ENCODE data around the gene BRD1.
"Not testable (repeated sequence)": the region's sequence is repeated elsewhere in the genome, so short reads cannot be mapped to it uniquely, and the experiment has no call there.

Gene BRD1

DNA sequence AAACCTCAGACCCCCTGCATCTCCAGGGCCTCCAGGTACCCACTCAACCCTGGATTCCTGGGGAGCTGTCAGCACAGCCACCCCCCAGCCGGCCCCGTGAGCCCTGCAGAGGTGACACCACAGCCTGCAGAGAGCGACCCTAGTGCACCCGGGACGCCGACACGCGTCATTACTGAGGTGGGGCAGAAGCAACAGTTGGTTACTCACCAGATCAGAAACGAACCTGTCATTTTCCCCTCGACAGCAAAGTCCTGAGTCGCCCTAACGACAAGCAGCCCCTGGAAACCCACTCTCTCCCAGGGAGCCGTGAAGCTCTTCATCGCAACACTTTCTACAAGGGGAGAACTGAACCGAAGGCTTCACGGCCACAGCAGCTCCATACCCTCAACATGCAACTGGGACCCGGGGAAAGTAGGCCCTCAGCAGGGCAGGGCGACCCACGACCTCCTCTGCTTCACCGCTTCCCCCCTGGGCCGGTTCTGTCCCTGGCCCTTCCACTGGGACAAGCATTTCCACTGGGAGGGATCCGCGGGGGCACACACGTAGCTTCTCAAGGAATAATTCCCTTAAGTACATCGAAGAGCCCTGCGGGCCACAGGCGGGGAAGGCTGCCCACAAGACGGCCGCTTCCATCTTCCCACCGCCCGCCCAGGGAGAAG, 1.6 kb downstream of the BRD1 start:
- peak; percentile 62 for DNase-seq

- no peak for DNase-seq
Measured at GRCh38 chr22:49825436-49825835, 2.2 kb downstream of the BRD1 start.

- no peak for DNase-seq
Measured at GRCh38 chr22:49824936-49825335, 2.7 kb downstream of the BRD1 start.

- DNase-seq = no peak
Measured at GRCh38 chr22:49824185-49824925, 3.3 kb downstream of the BRD1 start.

- DNase-seq = no peak
Measured at GRCh38 chr22:49823289-49824045, 4.2 kb downstream of the BRD1 start.

DNA sequence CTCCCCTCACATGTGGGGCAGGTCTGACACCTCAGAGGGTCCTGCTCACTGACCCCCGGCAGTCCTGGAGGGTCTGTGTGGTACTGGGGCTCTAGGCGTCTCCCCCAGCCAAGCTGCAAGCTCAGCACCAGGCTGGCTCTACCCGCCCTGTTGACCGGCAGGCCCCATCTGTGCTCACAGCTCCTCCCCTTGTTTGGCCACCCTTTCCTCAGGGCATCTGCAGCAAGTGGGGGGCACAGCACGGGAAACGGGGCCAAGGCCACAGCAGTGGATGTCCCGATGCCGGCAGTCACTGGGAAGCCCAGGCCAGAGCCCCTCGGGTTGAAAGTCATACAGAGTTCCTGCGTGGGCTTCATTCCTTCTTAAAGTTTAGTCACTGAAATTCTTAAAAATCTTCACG, 5.9 kb downstream of the BRD1 start:
- DNase-seq = not testable (repeated sequence)

- DNase-seq = no peak
Measured at GRCh38 chr22:49820984-49821383, 6.7 kb downstream of the BRD1 start.

DNA sequence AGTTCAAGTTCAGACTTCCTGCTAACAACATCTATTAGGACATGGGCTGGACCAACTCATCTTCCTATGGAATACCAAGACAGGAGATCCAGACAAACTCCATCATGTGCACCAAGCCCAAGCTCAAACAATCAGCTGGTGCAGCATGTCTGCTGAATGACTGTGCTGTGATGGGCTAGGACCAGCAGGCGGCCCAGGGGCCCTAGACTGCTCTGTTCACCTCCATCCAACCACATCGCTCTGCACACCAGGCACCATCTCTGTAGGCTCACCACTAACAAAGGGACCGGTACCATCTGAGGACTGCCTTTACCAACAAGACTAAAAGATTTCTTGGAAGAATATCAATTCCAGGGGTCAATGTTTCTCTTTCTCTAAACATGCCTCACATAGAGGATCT, 10.3 kb downstream of the BRD1 start:
- no peak for DNase-seq

DNA sequence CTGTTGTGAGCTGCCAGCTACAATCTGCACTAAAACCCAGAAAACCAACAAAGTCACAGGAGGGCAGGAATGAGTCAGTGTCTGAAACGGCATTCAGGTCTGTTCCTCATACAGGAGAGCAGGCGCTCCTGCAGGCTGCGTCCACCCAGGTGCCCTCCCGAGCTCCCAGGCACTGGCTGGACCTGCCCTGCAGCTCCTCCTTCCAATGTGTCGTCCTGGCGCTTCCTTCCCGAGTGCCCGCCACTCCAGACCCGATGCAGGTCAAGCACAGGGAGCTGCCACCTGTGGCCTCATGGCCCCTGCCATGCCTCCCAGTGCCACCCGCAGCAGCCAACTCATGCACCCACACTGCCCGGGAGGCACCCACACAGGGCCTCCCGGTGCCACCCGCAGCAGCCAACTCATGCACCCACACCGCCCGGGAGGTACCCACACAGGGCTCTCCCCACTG, 12.0 kb downstream of the BRD1 start:
- no peak for DNase-seq

DNA sequence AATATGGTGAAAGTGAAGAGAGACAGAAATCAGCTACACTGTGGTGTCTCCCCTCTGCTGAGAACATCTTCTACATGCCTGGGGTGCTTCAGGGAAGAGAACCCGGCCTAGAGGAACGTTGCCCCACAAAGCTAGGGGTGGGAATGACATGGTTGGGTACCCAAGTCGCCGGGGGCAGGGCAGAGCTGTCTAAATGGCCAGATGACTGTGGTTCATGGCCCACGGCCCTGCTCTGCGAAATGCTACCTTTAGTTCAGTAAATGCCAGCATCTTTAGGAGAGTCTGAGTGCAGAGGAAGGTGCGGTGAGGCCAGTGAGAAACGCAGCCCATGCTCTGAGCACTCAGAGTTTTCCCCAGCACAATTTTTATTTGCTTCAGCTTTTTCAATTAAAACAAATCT, 12.8 kb downstream of the BRD1 start:
- DNase-seq = no peak

DNA sequence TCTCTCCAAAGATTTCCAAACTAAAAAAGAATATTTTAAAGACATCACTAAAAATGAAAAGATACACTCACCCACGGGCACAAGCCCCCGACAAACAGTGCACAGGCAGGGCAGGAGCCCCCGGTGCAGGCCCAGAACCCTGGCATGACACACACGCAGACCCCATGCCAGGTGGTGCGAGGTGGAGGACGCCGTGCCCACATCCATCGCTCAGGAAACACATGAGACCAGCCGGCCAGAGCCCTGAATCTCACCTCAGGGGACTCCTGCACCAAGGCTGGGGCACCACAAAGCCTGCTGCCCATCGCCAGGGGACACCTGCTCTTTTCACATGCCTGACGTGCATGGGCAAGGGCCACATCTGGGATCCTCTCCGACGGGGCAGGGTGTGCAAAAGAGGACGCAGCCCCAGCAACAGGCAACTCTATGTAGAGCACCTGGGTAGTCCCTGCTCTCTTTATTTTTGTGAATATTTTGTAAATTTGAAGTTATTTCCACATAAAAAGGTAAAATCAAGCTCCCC, 13.4 kb downstream of the BRD1 start:
- no peak for DNase-seq

DNA sequence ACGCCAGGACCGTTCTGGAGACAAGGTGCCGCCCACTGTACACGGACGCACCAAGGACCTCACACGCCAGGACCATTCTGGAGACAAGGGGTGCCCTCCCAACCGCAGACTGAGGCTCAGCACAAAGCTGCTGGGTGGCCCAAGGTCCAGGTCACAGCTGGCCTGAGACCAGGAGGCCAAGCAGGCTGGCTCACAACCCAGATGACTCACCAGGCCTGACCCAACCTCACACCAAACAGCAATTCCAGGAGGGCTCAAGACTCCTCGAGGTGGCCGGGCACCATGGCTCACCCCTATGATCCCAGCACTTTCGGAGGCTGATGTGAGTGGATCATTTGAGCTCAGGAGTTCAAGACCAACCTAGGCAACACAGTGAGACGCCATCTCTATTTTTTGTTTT, 14.8 kb downstream of the BRD1 start:
- no peak for DNase-seq

GRCh38 chr22:49811020-49811791, 16.5 kb downstream of the BRD1 start:
- DNase-seq = no peak

DNA sequence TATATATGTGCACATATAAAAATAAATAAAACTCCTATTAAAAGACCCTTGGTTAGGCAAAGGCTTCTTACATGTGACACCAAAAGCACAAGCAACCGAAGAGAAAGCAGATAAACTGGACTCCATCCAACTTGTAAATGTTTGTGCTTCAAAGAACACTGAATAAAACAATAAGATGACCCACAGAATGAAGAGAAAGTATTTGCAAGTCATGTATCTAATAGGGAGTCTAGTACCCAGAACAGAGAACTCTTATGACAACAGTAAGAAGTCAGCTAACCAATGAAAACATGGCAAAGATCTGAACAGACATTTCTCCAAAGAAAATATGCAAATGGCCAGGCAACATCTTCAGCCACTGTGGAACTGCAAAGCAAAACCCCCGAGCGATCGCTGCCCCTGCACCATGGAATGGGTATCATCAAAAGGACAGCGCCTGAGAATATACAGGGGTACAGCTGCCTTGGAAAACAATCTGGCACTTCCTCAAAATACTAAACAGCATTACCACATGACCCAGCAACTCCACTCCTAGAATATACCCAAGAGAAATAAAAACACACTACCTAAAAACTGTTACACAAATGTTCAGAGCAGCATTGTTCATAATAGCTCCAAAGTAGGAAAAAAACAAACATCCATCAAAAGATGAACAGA, 17.2 kb downstream of the BRD1 start:
- no peak for DNase-seq

- DNase-seq = peak; percentile 34
Measured at GRCh38 chr22:49807780-49808708, 19.6 kb downstream of the BRD1 start.

GRCh38 chr22:49807129-49807528, 20.5 kb downstream of the BRD1 start:
- DNase-seq = no peak

- no peak for DNase-seq
Measured at GRCh38 chr22:49803737-49804375, 23.8 kb downstream of the BRD1 start.

DNA sequence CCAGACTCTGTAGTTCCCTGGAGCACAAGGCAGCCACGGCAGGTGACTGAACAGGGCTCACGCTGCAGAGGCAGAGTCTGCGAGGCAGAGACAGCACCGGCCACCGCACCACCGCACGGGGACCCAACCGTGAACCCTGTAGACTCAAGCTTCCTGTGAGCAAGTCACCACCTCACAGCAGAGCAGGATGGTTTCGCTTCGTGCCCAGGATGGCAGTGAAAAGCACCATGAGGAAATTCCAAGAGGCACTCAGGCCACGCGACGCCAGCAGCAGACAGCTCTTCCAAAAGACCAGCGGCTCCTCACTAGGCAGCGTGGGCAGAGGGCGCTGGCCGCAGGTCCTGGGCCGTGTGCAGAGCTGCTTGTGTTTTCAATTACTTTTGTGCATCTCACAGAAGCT, 24.5 kb downstream of the BRD1 start:
- DNase-seq = no peak

GRCh38 chr22:49801391-49802060, 26.1 kb downstream of the BRD1 start:
- no peak for DNase-seq

Data from effector CD4-positive, alpha-beta T cell (primary cell).